GM21576 (cell line): ENCODE data around the gene HNRNPU.

Experiments used
- ATAC-seq: cut with Tn5 transposase; IDR thresholded peaks from one replicate; pipeline ENCODE4 v1.9.1; 2021; ENCODE audit warnings: mild to moderate bottlenecking, moderate library complexity; ENCODE audit not compliant: unreplicated experiment

The HNRNPU gene

DNA sequence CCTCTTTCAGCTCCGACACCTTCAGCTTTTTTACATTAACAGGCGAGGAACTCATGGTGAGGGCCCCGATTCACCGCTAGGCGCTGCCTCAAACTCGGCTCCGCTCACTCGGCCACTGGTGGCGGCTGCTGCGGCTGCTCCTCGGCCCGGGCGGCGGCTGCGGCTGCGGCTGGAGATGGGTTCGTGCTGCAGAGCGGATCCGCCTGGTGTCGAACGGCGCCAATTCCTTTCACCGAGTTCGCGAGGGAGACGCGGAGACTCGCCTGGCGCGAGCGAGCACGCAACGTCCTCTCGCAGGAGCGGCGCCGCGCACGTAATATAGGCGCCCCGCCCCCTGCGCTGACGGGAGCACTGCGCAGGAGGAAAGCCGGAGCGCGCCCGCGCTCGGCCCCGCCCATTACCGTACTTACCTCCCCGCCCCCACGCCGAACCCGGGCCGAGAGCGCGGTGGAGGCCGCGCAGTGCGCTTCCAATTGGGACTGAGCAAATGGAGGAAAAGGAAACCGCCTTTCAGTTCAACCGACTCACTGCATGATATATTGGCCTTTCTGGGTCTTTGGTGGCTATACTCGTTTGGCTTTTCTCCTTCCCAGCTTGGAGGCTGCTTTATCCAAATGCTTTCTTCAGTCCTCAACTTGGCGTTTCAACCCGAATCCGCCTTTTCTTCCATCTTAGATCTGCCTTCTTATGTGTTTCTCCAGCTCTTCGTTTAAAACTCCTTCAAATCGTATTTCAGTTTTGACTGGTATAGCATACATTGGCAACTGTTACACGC lies at the start of gene HNRNPU:
HNRNPU (minus strand) TSS at position 291 of the 775 bp plus-strand sequence; CDS start at position 55, 236 bp downstream.
- peak; percentile 71 for ATAC-seq

DNA sequence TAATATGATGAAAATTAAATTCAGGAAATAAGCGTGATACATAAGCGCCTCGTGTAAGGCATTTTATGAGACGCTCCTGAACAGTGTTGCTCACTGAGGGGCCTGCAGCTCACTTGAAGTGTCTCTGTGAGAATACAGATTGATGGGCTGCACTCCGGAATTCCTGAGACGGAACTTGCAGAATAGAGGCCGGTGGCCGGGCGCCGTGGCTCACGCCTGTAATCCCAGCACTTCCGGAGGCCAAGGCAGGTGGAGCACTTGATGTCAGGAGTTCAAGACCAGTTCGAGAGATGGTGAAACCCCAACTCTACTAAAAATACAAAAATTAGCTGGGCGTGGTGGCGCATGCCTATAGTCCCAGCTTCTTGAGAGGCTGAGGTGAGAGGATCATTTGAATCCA lies 49.5 kb upstream of the HNRNPU start:
- no peak for ATAC-seq

DNA sequence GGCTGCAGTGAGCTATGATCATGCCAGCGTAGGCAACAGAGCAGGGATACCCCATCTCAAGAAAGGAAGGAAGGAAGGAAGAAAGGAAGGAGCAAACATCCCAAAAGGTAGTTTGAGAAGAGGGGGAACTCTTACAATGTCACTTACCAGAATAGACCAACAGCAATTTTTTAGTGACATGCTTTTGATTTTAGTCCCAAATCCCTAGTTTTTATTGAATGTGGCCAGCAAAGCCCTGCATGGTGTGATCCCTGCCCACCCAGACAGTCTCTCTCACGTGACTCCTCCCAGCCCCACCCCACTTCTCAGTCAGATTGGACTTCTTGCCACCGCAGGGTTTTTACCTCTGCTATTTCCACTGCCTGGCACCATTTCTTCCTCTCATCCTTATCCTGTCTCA lies 39.8 kb upstream of the HNRNPU start:
- ATAC-seq = no peak

DNA sequence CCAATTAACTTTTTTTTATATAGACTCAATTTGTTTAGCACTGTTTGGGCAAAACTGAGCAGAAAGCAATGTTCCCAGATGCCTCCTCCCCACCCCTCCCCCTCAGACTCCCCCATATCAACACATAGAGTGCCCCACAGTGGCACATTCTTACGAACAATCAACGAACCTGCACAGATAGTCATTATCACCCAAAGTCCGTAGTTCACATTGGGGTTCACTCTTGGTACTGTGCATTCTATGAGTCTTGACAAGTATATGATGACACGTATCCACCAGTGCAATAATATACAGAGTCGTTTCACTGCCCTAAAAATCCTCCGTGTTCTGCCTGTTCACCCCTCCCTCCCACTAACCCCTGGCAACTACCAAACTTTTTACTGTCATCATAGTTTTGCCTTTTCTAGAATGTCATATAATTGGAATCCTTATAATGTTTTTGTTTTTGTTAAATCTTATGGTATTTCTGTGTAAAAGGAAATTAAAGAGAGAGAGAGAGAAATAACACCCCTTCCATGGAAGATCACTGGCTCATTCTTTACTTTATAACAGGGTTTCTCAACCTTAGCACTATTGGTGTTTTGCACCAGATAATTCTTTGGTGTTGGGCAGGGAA lies 37.2 kb upstream of the HNRNPU start:
- no peak for ATAC-seq

DNA sequence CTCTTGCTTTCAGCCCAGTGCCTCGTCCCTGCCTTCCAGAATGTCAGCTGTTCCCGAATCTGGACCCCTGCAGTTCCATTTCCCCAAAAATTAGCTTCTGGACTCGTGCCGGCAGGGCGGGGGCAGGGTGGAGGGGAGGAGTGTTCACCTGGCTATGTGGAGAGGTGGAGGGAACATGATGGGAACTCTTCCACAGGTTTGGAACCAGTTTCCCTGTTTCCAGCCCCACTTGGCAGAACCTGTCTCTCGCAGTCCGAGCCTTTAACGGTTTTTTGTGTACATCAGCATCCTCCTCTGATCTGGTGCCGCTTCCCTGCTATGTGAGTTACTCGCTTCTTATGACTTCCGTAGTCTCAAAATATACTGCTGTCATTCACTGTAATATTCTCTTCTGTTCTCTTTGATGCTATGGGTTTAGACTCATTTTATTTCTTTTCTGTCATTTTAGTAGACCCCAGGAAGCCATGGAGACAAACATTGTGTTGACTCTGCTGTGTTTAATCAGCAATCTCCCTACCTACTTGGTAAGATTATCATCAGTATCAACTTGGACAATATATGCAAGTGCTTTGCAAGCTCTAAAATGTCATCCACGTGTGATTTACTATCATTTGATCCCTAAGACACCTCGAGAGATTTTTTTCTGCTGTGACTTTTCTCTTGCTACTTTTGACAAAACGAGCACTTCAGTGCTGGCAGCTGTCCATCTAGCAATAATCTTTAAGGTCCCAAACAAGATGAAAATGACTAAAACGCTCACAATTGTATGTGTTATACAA lies 33.3 kb upstream of the HNRNPU start:
- ATAC-seq = no peak

DNA sequence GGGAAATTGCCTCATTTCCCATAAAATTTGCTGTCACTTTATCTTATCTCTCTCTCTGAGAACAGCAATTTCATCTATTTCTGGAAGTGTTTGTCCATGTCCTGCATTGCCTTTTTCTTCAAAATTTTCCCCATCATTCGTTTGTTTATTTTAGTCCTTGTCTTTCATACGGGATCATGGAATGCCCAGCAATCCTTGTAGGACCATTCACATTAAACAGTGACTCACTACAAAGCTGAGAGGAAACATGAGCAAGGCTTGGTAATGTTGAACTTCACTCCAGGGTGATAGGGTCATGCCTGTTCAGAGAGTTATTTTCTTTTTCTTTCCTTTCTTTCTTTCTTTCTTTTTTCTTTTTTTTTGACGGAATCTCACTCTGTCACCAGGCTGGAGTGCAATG lies 32.2 kb upstream of the HNRNPU start:
- ATAC-seq = no peak

DNA sequence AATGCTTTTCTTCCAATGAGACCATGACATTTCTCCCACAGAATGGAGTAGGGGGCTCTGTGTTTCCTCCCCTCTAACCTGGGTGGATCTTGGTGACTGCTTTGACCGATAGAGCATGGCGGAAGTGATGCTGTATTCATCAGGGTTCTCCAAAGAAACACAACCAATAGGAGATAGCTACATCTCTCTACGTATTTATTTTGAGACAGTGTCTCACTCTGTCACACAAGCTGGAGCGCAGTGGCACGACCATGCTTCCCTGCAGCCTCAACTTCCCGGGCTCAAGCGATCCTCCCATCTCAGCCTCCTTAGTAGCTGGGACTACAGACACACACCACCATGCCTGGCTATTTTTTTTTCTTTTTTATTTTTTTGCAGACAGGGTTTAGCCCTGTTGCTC lies 29.5 kb upstream of the HNRNPU start:
- no peak for ATAC-seq

DNA sequence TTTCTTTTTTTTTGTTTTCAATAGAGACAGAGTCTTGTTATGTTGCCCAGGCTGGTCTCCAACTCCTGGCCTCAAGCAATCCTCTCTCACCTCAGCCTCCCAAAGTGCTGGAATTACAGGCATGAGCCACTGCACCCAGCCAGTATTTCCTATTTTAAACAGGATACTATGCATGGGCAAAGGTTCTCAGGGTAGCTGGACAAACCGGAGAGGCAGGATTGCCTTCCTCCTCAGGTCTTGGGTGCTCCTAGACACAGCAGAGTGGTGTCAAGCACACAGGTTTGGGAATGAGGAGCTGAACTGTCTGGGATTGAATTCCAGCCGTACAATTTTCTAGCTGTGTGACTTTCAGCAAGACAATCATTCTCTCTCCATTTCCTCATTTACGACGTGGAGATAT lies 22.9 kb upstream of the HNRNPU start:
- no peak for ATAC-seq

DNA sequence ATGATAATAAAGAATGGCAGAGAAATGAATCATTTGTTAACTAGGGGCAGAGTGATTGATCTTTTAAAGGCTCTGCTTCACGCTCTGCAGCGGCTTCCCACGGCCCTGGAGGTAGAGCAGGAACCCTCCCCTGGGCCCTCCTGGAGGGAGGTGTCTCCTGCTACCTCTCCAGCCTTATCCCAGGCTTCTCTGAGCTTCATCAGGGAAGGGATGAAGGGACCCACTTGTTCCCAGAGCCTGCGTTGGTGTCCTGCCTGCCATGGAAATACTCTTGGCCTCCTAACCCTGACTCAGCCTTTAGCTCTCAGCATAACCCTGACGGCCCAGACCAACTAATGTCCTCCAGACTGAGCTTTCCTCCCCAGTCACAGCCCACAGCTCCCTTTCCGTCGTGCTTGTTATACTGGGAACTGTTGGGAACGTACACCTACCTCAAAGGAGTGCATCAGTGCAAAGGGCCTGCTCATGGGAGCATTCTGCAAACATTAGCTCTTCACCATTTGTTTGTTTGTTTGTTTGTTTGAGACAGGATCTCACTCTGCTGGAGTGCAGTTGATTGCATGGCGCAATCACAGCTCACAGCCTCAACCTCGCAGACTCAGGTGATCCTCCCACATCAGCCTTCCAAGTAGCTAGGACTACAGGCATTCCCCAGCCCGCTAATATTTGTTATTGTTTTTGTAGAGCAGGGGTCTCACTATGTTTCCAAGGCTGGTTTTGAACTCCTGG lies 17.4 kb upstream of the HNRNPU start:
- ATAC-seq = no peak

DNA sequence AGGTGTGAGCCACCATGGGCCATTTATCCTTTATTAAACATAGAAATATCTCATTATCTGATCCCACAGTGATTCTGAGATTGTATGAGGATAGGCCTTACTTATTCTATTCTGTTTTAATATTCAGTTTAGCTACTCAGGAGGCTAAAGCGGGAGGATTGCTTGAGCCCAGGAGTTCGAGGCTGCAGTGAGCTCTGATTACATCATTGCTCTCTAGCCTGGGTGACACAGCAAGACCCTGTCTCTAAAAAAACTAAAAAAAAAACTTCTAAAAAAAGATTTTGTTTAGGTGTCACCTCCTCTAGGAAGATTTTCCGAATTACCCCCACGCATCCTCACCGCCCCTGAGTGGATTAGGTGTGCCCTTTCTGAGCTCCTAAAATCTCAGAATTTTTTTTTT lies 14.3 kb upstream of the HNRNPU start:
- ATAC-seq = no peak

DNA sequence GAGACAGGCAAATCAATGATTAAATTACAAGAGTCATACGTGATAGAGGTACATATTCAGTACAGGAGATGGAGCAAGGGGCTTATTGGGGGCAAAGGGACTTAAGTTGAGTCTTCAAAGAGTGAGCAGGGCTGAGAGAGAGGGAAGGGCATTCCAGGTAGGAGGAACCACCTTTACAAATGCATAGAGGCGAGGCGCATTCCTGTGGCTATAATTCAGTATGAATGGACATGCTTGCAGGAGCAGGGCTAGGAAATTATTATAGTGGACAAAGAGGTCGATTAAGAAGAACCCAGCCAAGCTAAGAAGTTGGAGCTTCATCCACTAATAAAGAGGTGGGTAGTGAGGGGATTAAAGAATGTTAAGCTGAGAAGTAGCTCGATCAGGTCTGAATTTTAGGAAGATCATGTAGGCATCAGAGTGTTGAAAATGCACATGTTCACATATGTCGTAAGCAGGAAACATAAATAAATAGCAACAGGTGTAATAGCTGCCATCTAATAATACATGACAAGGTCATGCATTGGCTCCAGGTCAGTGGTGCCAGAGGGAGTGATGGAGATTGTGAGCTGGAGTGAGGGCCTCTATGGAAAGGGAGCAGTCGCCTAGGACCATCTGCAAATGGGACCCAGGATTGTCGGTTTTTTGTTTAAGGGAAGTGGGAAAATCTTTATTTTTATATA lies 12.0 kb upstream of the HNRNPU start:
- ATAC-seq = no peak

DNA sequence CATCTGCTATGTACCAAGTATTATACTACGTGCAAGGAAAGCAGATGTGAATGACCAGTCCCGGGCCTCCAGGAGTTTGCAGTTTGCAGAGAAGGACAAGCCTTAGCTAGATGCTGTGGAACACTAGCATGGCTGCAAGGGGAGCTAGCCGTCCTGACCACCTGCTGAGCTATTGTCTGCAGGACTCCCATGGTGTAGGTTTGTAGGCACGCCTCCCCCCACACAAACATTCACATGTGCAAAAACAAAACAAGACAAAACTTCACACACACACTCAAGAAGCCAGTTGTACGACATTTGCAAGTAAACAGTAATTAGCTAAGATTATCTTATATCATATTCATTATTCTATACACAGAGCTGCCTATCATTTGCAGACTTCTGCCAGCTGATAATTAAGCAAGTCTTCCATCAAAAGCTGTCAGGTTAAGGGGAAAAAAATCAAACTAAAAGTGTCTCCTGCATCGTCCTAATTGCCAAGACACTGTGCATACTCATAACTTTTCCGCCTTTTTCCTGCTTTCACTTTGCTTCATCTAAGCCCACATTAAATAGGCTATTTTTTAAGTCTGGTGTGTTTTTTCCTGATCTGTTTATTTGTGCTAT lies 10.7 kb upstream of the HNRNPU start:
- no peak for ATAC-seq

DNA sequence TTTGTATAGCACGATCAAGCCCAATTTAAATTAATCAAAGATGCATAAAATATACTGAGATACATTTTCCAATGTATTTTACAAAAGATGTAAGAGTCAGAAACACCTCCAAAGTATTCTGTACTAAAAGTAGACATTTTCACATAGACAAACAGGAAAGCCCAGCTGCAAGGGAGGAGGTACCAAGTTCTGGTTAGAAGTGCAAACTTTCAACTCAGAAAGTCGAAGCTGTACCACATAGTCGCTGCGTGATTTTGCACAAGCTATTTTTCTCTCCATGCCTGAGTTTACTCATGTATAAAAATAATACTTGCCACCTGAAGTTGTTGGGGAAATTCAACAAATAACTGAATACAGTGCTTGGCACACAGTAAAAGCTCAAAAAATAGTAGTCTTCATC lies 5.6 kb upstream of the HNRNPU start:
- ATAC-seq = no peak

DNA sequence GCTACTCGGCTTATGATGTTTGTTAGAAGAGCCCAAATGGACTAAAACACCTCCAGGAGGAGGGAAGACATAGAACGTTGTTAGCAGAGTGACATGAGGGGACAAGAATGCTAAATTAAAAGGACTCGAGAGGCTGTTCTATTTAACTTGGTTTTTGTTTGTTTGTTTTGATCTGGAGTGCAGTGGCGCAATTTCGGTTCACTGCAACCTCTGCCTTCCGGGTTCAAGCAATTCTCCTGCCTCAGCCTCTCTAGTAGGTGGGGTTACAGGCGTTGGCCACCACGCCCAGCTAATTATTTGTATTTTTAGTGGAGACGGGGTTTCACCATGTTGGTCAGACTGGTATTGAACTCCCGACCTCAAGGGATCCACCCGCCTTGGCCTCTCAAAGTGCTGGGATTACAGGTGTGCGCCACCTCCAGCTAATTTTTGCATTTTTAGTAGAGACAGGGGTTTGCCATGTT lies 5.1 kb upstream of the HNRNPU start:
- ATAC-seq = no peak

DNA sequence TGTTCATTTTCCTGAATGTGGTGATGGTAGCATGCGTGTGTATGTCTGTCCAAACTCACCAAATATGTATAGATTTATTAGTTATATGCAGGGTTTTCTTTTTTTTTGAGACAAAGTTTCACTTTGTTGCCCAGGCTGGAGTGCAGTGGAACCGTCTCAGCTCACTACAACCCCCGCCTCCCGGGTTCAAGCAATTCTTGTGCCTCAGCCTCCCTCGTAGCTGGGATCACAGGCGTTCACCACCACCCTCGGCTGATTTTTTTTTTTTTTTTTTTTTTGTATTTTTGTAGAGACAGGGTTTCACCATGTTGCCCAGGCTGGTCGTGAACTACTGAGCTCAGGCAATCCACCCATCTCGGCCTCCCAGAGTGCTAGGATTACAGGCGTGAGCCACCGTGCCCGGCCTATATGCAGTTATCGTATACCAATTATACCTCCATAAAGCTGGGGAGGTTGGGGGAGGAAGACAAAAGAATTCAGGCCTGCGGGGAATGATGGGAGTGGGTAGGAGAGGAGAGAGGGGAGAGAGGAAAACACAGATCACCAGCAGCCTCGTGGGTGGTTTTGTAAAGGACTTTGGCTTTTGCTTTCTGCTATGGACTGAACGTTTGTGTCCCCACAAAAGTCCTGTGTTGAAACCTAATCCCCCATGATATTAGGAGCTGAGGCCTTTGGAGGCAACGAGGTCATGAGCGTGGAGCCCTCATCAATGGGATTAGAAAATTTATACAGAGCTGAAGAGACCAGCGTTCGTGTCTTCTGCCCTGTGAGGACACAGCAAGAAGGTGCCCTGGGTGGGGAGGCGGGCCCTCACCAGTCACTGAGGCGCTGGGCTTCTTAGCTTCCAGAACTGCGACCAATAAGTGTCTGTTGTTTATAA lies 4.4 kb upstream of the HNRNPU start:
- no peak for ATAC-seq

DNA sequence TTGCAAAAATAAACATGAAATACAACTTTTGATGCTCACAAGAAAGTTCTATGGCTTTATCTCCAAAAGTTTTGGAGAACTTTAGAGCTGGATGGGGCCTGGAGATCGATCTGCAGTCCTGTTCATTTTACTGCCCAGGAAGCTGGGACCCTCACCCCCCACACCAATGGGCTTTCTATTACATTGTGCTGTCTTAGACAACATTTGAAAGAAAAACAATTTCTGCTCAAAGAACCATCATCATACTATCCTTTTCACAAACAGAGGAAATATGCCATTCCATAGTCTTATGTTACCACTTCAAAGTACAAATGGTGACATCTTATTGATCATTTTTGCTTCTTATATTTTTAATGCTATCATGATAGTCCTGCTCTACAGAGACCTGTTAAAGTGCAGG lies 2.0 kb upstream of the HNRNPU start:
- no peak for ATAC-seq

DNA sequence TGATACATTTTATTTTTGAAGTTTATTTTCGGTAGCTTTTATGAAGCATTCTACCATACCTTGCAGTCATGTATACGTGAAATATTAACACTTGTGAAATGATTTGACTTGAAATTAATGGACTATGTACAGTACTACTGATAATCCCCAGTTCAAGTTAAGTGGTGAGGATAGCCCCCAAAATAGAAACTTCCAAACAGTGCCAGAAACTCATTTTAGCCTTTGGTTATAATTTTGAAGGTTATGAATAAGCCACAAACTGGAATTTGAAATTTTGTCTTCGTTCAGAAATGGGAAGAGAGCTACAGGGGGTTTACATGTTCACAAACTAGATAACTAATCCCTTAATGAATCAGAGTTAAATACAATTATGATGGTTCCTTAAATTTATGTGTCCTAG lies 1.5 kb upstream of the HNRNPU start:
- ATAC-seq = no peak

DNA sequence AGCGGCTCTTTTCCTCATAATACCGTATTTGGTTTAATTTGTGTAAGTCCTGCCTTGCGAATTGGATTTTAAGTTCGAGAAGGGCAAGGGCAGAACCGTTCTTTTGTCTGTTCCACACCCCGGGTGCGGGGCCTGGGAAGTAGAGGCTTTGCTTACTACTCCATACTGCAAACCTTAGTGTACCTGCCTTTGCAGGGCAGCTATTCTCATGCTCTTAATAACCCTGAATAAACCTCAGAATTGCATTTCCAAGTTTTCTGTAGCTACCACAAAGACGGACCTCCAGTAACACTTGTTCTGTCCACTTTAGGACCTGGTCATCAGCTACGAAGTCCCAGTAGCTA lies 657 bp upstream of the HNRNPU start:
- ATAC-seq = no peak

DNA sequence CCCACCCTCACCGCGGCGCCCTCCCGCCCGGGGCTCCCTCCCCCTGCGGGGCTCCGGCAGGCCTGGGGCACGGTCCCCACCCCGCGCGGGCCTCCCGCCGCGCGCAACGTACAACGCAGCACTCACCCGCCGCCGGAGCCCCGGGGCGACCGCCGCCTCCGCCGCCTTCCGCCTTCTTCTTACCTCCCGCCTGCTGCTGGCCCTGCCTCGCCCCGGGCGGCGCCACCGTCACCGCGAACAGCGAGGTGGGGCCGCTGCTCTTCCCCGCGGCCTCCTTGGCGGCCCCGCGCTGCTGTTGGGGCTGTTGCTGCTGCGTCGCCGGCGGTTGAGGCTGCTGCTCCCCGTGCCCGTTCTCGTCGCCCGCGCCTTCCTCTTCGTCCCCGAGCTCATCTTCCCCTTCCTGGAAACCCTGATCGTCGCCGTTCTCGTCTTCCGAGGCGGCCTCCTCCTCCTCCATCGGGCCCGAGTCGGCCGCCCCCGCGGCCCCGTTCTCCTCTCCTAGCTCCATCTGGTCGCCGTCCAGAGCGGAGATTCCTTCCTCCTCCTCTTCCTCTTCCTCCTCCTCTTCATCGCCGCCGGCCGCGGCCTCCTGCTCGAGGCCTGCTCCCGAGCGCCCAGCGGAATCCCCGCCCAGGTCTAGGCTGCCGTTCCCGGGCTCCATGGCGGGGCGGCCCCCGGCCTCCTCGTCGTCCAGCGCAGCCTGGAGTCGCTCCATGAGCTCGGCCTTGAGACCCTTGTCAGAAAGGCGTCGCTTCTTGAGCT lies 671 bp downstream of the HNRNPU start:
- peak; percentile 7 for ATAC-seq
